HG03139 (cell line): ENCODE results near the gene KIAA1614.

Source experiments
- ATAC-seq: cut with Tn5 transposase; IDR thresholded peaks from one replicate; pipeline ENCODE4 v1.9.1; 2021; ENCODE audit not compliant: unreplicated experiment

KIAA1614 gene

DNA sequence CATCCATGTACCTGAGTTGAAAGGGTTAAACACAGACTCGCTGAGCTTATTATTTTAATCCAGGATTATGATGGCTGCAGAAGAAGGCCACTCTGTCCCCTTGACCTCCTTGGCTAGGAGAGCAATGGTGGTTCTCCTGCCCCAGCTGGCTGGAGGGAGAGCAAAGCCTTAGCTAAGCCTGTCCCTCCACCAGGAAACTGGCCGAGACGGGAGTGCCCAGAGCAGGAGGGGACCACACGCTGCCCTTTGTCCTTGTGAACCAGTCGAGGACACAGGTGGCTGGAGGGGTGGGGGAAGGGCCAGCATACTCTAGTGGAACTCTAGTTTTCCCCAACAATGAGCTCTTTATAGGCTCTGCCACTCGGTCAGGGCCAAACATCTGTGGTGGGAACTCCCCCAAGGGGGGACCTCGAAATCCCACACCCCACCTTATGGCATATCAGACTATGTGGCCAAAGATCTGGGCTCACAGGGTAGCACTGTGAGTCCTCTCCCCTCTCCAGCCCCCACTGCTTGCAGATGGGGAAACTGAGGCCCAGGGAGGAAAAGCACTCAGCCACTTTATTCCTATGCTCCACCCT, 12.9 kb downstream of the KIAA1614 start:
- ATAC-seq: no peak

DNA sequence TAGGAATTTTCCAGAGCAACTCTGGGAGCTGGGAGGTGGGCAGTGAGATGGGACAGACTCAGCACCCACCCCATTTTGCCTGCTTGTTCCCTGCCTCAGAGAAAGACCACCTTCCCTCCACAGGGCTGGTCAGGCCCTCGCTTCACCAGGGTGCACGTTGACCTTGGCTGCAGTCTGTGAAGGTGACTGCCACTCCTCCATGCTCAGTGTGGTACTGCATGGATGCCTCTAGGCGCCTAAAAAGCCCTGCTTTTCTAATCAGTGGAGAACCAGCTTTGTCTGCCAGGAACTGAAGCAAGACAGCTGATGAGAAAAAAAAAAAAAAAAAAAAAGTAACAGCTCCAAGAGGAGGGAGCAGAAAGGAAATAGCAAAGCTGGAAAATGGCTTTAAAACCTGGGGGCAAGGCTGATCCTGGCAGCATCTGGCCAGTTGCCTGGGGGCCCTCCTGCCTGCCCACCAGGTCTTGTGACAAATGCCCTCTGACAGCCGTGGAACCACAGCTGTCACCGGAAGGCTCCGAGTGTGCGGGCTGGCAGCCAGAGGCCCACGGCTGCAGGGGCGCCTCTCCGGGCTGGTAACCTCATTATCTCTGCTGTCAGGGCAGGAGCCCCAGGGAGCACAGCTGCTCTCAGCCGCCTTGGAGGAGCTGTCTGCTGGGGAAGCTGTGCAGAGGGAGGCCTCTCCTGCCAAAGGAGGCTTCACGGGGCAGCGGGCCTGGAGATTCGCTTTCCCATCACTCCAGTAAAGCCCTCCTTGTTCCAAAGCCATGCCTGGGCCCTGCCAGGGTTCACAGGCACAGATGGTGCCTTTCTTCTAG, 13.7 kb downstream of the KIAA1614 start:
- peak; percentile 53 for ATAC-seq

DNA sequence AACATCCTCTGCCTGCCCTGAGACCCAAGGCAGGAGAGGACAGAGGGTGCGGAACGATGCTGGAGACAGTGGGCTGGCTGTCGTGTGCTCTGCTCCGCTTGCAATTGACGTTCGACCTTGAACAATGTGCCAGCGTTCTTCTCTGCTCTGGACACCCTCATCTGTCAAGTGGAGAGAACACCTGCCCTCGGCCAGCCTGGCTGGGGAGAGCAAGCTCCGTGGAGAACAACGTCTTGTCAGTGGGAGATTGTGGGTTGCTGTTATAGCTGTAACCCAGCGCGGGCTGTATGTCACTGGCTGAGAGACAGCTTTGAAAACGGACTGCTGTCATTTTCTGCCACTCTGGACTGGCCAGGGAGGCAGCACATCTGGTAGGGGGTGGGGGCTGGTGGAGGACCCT, 14.7 kb downstream of the KIAA1614 start:
- no peak for ATAC-seq

- ATAC-seq: no peak
These were observed 15.1 kb downstream of the KIAA1614 start for GRCh38 chr1:180927841-180928240.

DNA sequence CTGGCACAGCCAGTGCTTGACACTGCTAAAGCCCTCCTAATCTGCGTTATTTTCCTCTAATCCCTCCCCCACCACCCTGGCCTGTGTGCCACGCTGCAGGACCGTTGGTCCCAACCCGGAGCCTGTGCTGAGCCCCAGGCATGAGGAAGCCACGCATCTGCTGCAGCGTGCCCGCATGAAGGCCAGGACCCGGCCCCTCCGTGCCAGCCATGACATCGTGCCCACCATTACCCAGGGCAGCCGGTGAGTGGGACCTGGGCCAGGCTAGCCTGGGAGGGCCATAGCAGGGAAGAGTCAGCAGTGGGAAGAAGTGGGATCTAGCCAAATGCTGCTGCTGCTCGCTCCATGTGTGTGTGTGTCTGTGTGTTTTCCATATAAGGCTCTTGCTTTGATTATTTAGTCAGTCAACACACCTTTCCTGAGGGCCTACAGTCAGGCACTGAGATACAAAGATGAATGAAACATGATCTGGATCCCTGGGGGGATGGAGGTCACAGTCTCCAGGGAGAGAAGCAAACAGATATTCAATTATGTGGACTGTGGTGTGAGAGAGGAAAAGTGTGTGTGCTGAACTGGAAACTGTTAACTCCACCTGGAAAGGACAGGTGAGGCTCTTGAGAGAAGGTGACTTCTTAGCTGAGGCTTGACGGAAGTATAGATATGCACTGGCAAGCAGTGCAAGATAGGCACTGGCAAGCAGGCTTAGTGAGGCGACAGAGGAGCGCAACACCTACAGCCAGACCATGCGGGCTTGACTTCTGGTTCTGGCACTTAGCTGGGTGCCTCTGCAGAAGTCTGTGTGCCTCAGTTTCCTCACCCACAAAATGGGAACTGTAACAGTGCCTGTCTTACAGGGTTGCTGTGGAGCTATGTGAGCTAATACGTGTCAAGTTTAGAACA, 15.9 kb downstream of the KIAA1614 start:
- no peak for ATAC-seq

- no peak for ATAC-seq
These were observed 16.7 kb downstream of the KIAA1614 start for GRCh38 chr1:180929389-180929788.

DNA sequence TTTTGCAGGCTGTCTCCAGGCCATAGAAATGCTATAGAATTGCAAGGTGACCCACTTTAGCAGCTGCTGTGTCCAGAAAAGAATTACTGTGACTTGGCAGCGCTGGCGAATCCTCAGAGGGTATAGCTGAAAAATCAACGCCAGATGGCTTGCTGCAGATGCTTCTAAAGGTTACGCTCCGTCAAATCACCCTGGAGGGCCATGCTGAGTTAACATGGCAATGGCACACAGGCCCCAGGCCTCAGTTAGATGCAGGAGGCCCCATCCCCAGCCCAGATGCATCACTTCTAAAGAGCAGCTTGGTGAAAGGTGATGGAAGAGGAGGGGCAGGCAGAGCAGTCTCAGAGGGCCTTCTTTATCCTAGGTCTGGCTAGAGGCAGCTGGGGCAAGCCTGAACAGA, 18.0 kb downstream of the KIAA1614 start:
- no peak for ATAC-seq

DNA sequence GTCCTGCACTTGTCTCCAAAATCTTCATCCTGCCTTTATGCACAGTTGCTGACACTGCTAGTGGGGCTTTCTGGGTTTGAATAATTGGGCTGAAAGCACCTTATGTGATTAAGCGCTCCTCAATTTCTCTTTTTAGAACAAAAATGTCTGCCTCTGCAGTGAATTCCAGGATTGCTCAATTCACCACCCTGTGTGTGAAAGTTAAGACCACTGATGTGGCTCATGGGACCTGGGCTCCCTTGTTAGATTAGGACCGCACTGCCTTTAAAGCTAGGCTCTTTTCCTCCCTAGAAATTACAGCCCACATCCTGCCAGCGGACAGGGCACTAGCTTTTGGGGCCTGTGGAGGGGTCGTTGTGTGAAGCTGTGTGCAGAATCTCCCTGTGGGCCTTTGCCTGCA, 18.8 kb downstream of the KIAA1614 start:
- ATAC-seq: no peak

DNA sequence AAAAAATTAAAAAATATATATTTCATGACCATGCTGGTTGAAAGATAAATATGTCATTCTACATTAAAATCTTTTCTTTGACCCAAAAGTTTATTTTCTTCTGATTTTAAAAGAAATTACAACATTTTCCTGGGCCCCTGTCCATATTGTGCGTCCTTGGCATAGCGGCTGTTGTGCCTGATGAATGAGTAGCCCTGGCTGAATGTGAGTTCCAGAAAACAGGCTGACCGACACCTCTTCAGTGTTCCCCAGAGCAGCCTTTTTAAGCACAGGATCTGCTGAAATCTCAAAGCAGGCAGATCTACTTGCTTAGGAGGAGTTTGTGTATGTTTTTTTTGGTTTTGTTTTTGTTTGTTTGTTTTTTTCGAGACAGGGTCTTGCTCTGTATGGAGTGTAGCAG, 19.7 kb downstream of the KIAA1614 start:
- no peak for ATAC-seq

DNA sequence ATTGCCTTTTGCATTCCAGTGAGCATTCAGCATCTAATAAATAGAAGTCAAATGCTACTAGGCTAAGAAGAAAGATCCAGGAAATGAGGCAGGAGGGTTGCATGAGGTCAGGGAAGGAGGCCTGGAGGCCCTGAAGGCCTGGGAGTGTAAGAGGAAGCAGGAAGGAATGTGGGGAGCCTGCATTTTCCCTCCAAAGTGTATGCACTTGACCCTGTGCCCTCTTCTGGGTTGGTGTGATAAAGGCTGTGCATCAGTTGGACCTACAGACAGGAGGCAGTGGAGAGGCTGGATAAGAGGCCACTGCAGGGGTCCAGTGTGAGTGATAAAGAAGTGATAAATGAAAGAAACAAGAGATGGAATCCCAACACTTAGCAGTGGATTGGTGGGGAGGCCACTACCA, 20.4 kb downstream of the KIAA1614 start:
- no peak for ATAC-seq

DNA sequence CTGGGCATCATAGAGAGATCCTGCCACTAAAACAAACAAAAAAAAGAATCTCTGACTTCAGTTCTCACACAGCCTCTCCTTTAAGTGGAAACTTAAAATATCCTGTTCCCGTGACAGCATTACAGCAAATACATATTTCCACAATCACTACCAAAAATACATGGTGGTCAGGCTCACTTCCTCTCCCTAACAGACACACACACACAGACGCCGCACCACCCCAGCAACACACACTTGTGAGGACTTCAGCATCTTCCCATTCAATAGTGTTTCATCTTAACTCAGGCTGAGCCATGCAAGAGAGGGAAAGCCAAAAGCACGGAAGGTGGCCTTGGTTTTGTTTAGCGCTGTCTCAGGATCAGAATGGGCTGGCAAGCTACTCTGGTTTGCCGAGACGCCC, 21.9 kb downstream of the KIAA1614 start:
- ATAC-seq: no peak

DNA sequence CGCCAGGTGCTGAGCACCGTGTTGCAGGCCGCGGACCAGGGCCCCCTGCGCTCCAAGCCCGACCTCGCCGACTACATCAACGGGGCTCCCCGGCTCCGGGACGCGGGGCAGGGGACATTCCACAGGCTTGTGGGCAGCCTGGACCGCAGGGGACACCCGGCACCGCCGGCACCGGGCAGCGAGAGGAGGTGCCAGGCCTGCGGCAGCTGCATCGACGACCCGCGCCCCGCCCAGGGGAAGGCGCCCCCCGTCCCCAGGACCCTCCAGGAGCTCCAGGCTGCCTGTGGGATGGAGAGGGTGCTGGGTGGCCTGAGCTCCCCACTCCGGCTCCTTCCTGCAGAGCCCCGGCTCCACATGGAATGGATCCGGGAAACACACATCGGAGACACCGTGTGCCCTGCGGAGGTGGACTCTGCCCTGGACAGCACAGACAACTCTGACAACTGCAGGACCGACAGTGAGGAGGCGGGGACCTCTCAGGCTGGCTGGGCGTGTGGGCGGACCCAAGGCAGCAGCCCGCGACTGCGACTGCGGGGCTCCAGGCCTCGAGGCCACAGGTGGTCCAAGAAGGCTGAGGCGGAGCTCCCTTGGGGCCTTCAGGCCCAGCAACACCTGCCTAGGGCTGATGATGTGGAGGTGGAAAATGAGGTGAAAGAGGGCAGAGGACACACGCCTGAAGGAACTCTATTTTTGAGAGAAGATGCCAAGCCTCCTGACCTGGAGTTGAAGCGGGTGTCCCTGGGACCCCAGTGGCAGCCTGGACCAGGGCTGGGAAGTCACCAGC, 22.8 kb downstream of the KIAA1614 start:
- peak; percentile 66 for ATAC-seq

DNA sequence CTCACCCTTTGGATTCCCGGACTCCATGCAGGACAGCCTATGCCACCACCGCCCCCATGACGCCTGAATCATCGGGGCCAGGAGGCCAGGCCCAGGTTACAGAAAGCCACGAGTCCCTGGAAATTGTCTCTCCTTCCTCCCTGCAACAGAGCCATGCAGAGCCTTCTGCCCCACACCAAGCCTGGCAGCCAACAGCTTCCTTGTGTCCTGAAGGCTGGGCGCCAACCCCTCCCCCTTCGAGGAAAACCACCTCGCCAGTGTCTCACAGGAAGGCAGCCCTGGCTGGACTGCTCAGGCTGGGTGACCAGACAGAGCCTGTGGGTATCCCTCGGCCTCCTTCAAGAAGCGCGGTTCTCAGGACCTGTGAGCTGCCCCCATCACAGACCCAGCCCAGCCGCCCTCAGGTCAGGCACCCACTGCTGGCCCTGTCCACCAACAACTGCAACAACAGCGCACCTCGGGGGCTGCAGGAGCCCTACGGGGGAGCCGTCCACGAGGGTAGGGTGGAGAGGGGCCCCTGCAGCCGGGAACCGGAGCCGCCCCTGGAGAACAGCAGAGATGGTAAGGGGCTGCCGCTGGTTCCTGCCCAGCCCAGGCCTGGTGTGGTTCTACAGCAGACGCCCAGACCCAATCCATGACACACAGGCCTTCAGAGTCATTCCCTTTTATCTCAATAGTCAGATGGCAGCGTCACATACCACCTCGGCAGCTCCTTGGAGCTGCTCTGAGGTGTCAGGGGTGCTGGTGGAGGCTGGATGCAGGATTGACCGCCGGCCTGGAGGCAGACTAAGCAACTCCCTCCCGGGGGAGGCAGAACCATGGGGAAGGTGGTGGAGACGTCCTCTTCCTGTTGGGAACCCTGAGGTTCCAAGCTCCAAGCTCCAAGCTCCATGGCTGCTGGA, 23.7 kb downstream of the KIAA1614 start:
- ATAC-seq: no peak

GRCh38 chr1:180937012-180937372, 24.3 kb downstream of the KIAA1614 start:
- ATAC-seq: no peak

DNA sequence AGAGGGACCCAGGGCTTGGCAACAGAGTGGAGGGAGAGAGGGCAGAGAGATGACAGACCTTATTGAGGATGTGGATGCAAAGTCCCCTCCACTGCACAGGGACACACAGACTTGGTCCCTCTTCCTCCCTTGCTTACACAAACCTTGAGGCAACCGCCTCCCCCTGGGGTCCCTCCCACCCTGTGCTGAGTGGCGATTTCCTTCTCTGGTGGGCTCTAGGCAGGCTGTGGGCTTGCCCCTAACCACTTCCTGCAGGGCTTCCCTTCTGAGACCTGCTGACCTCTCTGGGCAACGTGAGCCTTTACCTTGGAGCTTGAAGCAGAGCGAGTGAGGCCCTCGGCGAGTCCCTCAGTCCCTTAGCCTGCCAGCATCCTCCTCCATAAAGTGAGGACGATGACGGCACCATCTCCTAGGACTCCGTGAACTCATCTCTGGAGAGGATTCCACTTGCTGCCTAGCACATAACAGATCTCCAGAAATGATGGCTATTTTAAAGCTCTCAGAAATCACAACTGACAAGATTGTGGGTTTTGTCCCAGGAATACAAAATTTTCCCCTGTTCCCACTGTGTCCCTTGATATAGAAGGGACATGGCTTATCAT, 25.0 kb downstream of the KIAA1614 start:
- ATAC-seq: no peak

DNA sequence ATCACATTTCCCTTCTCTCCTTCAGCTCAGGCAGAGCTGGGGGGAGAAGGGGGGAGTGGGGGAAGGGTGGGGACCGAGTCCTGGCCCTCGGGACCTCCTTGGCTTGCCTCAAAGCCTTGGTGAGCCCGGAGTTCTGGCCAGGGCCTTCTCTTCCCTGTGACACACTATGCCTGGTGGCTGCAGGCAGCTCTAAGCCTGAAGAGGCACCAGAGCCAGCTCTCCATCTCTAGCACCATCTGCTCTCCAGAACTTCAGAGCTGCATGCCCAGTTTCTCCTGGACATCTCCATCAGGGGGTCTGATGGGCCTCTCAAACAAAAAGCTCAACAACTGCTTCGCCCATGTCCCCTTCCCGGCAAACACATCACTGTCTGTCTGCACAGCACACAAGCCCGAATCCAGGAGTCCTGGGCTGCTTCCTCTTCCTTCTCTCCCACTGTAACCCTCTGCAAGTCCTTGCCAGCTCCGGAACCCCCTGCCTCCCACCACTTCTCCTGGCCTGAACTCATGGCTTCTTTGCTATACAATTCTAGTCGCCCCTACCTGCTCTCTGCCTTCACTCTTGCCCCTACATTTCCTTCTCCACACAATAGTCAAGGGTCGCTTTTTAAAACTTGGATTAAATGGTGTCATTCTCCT, 26.5 kb downstream of the KIAA1614 start:
- ATAC-seq: no peak

DNA sequence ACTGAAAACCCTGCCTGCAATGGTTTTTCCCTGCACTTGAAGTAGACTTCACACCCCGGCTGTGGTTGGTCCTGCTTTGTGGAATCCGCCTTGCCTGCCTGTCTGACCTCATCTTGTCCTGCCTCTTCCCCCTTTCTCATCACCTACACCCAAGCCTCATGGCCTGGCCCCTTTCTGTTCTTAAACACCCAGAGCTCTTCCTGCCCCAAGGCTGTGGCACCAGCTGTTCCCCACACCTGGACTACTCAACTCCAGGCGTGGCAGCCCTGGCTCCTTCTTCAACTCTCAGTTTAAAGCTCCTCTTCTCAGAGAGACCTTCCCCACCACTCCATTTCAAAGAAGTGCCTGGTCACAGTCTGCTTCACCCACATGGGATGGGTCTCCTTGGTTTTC, 27.0 kb downstream of the KIAA1614 start:
- no peak for ATAC-seq

GRCh38 chr1:180940445-180940844, 27.7 kb downstream of the KIAA1614 start:
- no peak for ATAC-seq
